Hepatocyte (in vitro differentiated cells): ENCODE data around the gene SLC45A2. TPM values are rescaled to one million over a fixed set of nuclear protein-coding genes. Genes with fewer than 3 reads are reported as not detected.

Source experiments
- DNase-seq: peaks from one replicate; pipeline ENCODE4 v3.0.0-alpha.2; 2016; ENCODE audit warnings: low spot score
- H2AFZ ChIP-seq: fragments of 200-600 bp; sonication (generic); 2 replicates; pipeline ENCODE4 v1.6.0; 2016; ENCODE audit warnings: antibody characterized with exemption, mild to moderate bottlenecking
- H3K27ac ChIP-seq: fragments of 200-600 bp; sonication (generic); 2 replicates; pipeline ENCODE4 v1.5.1; 2016; ENCODE audit warnings: mild to moderate bottlenecking
- H3K27me3 ChIP-seq: fragments of 200-600 bp; sonication (generic); 2 replicates; pipeline ENCODE4 v1.6.1; 2016
- H3K36me3 ChIP-seq: fragments of 200-600 bp; sonication (generic); replicated peaks from 2 replicates; pipeline ENCODE4 v1.5.1; 2016; ENCODE audit warnings: low read depth; ENCODE audit not compliant: insufficient read depth
- H3K4me1 ChIP-seq: fragments of 200-600 bp; sonication (generic); 2 replicates; pipeline ENCODE4 v1.5.1; 2016; ENCODE audit warnings: mild to moderate bottlenecking, moderate library complexity; ENCODE audit not compliant: insufficient read depth
- H3K4me2 ChIP-seq: fragments of 200-600 bp; sonication (generic); 2 replicates; pipeline ENCODE4 v1.6.0; 2016
- H3K4me3 ChIP-seq: fragments of 200-600 bp; sonication (generic); 2 replicates; pipeline ENCODE4 v1.5.1; 2016; ENCODE audit warnings: mild to moderate bottlenecking
- H3K79me2 ChIP-seq: fragments of 200-600 bp; sonication (generic); 2 replicates; pipeline ENCODE4 v1.6.0; 2017; ENCODE audit warnings: mild to moderate bottlenecking
- H3K9me2 ChIP-seq: fragments of 200-600 bp; sonication (generic); replicated peaks from 2 replicates; pipeline ENCODE4 v1.6.0; 2017; ENCODE audit warnings: mild to moderate bottlenecking; ENCODE audit not compliant: insufficient read depth
- H3K9me3 ChIP-seq: fragments of 200-600 bp; sonication (generic); 2 replicates; pipeline ENCODE4 v1.5.1; 2016; ENCODE audit warnings: low read depth, mild to moderate bottlenecking
- H4K20me1 ChIP-seq: fragments of 200-600 bp; sonication (generic); 2 replicates; pipeline ENCODE4 v1.6.0; 2016; ENCODE audit warnings: mild to moderate bottlenecking; ENCODE audit not compliant: insufficient read depth, poor library complexity, severe bottlenecking
- EZH2 ChIP-seq: fragments of 200-600 bp; sonication (generic); IDR thresholded peaks from 2 replicates; pipeline ENCODE4 v1.6.1; 2016; ENCODE audit warnings: antibody characterized with exemption, mild to moderate bottlenecking, borderline replicate concordance
- EZH2phosphoT487 ChIP-seq: fragments of 200-600 bp; sonication (generic); IDR thresholded peaks from one replicate; pipeline ENCODE4 v1.6.1; 2018; ENCODE audit warnings: antibody characterized with exemption, mild to moderate bottlenecking, low read depth, moderate library complexity; ENCODE audit not compliant: unreplicated experiment, severe bottlenecking
- WGBS: methylation state at CpG from one replicate; pipeline ENCODE4 v1.1.6; 2016; ENCODE audit warnings: low lambda C conversion rate; ENCODE audit errors: missing lambda C conversion rate; 5-methylcytosine and 5-hydroxymethylcytosine counted together
- polyA plus RNA-seq: library from polyadenylated mRNA; unstranded; fragments of >200 nt; fragmentation: Nextera tagmentation; extraction: Ambion mirVana; gene quantifications from 2 replicates; pipeline ENCODE4 v1.2.1, GENCODE V29; 2016
- total RNA-seq: library from RNA; depleted of rRNA; stranded (reverse); fragments of >200 nt; gene quantifications from 2 replicates; pipeline ENCODE4 v1.2.3, GENCODE V29; 2014
- TF ChIP-seq, protein P1 (sequence below): fragments of 200-600 bp; sonication (generic); IDR thresholded peaks from 2 replicates; pipeline ENCODE4 v1.5.1; 2016; ENCODE audit warnings: antibody characterized with exemption, mild to moderate bottlenecking; ENCODE audit not compliant: poor library complexity

SLC45A2 gene
- total and polyA plus RNA-seq, 2 experiments from 2014 or later = 1.4 to 1.8 TPM

DNA sequence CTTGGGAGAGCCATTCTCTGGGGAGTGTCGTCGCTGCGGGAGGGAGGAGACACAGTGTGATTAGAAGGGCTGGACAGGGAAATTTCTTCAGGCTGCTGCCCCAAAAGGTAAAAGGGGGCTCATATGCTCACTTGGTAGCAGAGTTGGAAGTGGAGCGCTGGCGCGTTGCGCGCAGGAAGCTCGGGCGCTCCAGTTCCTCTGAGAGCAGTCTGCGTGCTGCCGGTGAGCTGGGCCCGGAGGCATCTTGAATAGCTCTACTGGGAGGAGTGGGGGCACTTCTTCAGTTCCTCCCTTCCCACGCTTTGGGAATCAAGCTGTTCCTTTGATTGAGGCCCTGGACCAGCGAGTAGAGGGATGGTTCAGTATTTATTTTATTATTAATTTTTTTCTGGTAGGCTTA is 45.6 kb downstream of the SLC45A2 start:
- H3K9me2 ChIP-seq = no peaks in the 10 kb centered on the region
- DNase-seq = no peak

GRCh38 chr5:33938507-33938796 is 46.0 kb downstream of the SLC45A2 start:
- WGBS = 94% methylated on average over 14 of the region's 14 CpGs
- Histone ChIP-seq H3K79me2 (no peaks in the 10 kb centered on the region), H3K4me1 (no peaks in the 10 kb centered on the region), H3K36me3 (no peaks in the 10 kb centered on the region), H2AFZ (no peak overlapping the region), H3K27ac (no peak overlapping the region), H3K4me3 (no peak overlapping the region), H3K27me3 (peaks cover 4% of the 10 kb centered on the region), H3K9me3 (no peaks in the 10 kb centered on the region), H3K4me2 (no peak overlapping the region), H4K20me1 (no peaks in the 10 kb centered on the region), H3K9me2 (no peaks in the 10 kb centered on the region)
- no peak for DNase-seq
- TF ChIP-seq EZH2 (no peak), EZH2phosphoT487 (no peak)
- TF ChIP-seq, protein P1, sequence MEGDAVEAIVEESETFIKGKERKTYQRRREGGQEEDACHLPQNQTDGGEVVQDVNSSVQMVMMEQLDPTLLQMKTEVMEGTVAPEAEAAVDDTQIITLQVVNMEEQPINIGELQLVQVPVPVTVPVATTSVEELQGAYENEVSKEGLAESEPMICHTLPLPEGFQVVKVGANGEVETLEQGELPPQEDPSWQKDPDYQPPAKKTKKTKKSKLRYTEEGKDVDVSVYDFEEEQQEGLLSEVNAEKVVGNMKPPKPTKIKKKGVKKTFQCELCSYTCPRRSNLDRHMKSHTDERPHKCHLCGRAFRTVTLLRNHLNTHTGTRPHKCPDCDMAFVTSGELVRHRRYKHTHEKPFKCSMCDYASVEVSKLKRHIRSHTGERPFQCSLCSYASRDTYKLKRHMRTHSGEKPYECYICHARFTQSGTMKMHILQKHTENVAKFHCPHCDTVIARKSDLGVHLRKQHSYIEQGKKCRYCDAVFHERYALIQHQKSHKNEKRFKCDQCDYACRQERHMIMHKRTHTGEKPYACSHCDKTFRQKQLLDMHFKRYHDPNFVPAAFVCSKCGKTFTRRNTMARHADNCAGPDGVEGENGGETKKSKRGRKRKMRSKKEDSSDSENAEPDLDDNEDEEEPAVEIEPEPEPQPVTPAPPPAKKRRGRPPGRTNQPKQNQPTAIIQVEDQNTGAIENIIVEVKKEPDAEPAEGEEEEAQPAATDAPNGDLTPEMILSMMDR = no peak

More for the DNA sequence above, 45.6 kb downstream of the SLC45A2 start:
- H3K36me3 ChIP-seq = no peaks in the 10 kb centered on the region
- H3K4me2 ChIP-seq = no peak overlapping the region
- no peak overlapping the region for H3K4me3 ChIP-seq
- no peak overlapping the region for H2AFZ ChIP-seq
- H4K20me1 ChIP-seq = no peaks in the 10 kb centered on the region
- H3K79me2 ChIP-seq = no peaks in the 10 kb centered on the region
- no peaks in the 10 kb centered on the region for H3K9me3 ChIP-seq
- WGBS = 95% methylated on average over 15 of the region's 15 CpGs
- H3K27me3 ChIP-seq = peaks cover 4% of the 10 kb centered on the region
- TF ChIP-seq, protein P1 = no peak
- TF ChIP-seq EZH2phosphoT487 = no peak
- no peak for TF ChIP-seq EZH2
- no peak overlapping the region for H3K27ac ChIP-seq
- no peaks in the 10 kb centered on the region for H3K4me1 ChIP-seq

DNA sequence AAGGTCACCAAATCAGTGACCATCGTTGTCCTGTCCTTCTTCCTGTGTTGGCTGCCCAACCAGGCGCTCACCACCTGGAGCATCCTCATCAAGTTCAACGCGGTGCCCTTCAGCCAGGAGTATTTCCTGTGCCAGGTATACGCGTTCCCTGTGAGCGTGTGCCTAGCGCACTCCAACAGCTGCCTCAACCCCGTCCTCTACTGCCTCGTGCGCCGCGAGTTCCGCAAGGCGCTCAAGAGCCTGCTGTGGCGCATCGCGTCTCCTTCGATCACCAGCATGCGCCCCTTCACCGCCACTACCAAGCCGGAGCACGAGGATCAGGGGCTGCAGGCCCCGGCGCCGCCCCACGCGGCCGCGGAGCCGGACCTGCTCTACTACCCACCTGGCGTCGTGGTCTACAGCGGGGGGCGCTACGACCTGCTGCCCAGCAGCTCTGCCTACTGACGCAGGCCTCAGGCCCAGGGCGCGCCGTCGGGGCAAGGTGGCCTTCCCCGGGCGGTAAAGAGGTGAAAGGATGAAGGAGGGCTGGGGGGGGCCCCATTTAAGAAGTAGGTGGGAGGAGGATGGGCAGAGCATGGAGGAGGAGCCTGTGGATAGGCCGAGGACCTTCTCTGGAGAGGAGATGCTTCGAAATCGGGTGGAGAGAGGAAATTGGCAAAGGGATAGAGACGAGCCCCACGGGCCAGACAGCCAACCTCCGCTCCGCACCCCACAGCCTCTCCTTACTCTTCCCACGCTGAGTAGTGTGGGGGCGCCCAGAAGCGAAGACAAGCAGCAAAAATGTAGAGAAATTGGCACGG is 46.6 kb downstream of the SLC45A2 start:
- no peaks in the 10 kb centered on the region for H3K9me2 ChIP-seq
- H4K20me1 ChIP-seq = no peaks in the 10 kb centered on the region
- H3K79me2 ChIP-seq = no peaks in the 10 kb centered on the region
- no peak overlapping the region for H3K27ac ChIP-seq
- H3K4me2 ChIP-seq = no peak overlapping the region
- peaks cover 4% of the 10 kb centered on the region for H3K27me3 ChIP-seq
- no peaks in the 10 kb centered on the region for H3K4me1 ChIP-seq
- no peak overlapping the region for H2AFZ ChIP-seq
- no peak for DNase-seq
- no peak overlapping the region for H3K4me3 ChIP-seq
- WGBS = 97% methylated on average over 54 of the region's 54 CpGs
- no peaks in the 10 kb centered on the region for H3K9me3 ChIP-seq
- no peaks in the 10 kb centered on the region for H3K36me3 ChIP-seq
- TF ChIP-seq EZH2phosphoT487 (no peak), EZH2 (no peak)
- TF ChIP-seq, protein P1 = no peak
